HS-5 (cell line): ENCODE data around the gene NRARP.

Experiments
- DNase-seq: peaks from one replicate; pipeline ENCODE4 v3.0.0-alpha.2; 2012; ENCODE audit warnings: low read depth

The NRARP gene

GRCh38 chr9:137310189-137311052 is 8.3 kb upstream of the NRARP start:
- no peak for DNase-seq

GRCh38 chr9:137309368-137310188 is 7.5 kb upstream of the NRARP start:
- no peak for DNase-seq

- DNase-seq, result no peak
Observed at GRCh38 chr9:137308057-137308619, 6.1 kb upstream of the NRARP start.

GRCh38 chr9:137307255-137308056 is 5.4 kb upstream of the NRARP start:
- DNase-seq, result no peak

- DNase-seq, result no peak
Observed at GRCh38 chr9:137306850-137307254, 4.8 kb upstream of the NRARP start.

GRCh38 chr9:137306066-137306849 is 4.2 kb upstream of the NRARP start:
- DNase-seq, result no peak

- no peak for DNase-seq
Observed at GRCh38 chr9:137305798-137306065, 3.7 kb upstream of the NRARP start.

- DNase-seq, result no peak
Observed at GRCh38 chr9:137305060-137305797, 3.2 kb upstream of the NRARP start.

GRCh38 chr9:137304383-137305059 is 2.5 kb upstream of the NRARP start:
- DNase-seq, result no peak

GRCh38 chr9:137303893-137304382 is 1.9 kb upstream of the NRARP start:
- no peak for DNase-seq

- DNase-seq, result no peak
Observed at GRCh38 chr9:137303151-137303892, 1.3 kb upstream of the NRARP start.

- DNase-seq, result no peak
Observed at GRCh38 chr9:137302449-137303150, 529 bp upstream of the NRARP start.

- no peak for DNase-seq
Observed at GRCh38 chr9:137301081-137301947, 757 bp downstream of the NRARP start.

GRCh38 chr9:137300567-137301080 is 1.4 kb downstream of the NRARP start:
- DNase-seq, result no peak

GRCh38 chr9:137299938-137300337 is 2.1 kb downstream of the NRARP start:
- DNase-seq, result no peak

- no peak for DNase-seq
Observed at GRCh38 chr9:137299203-137299565, 2.9 kb downstream of the NRARP start.

- no peak for DNase-seq
Observed at GRCh38 chr9:137298401-137299202, 3.5 kb downstream of the NRARP start.
